Keratinocyte (primary cell): ENCODE data around the gene CD3G. TPM values are rescaled to one million over a fixed set of nuclear protein-coding genes. Genes with fewer than 3 reads are reported as not detected.
A peak's percentile ranks its signal among the peaks of the same experiment; 100 is the strongest.

Experiments used
- DNase-seq: peaks from one replicate; pipeline ENCODE4 v3.0.0-alpha.2; 2011; ENCODE audit warnings: low read depth, missing footprints, low spot score
- FAIRE-seq: peaks from 2 replicates; lab custom pipeline; 2011; peaks lifted over from hg19 to GRCh38; lab: Jason Lieb, UNC
- H2AFZ ChIP-seq: 2 replicates; pipeline ENCODE4 v1.6.0; 2012; ENCODE audit warnings: low read length, control low read depth, inconsistent platforms; ENCODE audit not compliant: control insufficient read depth
- H3K27ac ChIP-seq: 2 replicates; pipeline ENCODE4 v1.5.1; 2011; ENCODE audit warnings: low read length; ENCODE audit not compliant: control insufficient read depth, insufficient read depth
- H3K27me3 ChIP-seq: 3 replicates; pipeline ENCODE4 v1.6.0; 2011; ENCODE audit warnings: low read length; ENCODE audit not compliant: control insufficient read depth, insufficient read depth; ENCODE audit errors: extremely low read depth
- H3K36me3 ChIP-seq, 2 experiments: 2 replicates in 1 of 2; 3 replicates in 1 of 2; pipeline ENCODE4 v1.5.1; 2011; ENCODE audit warnings: low read length in 2 of 2, mild to moderate bottlenecking in 1 of 2; ENCODE audit not compliant: control insufficient read depth in 2 of 2, insufficient read depth in 2 of 2; ENCODE audit errors: extremely low read depth in 1 of 2
- H3K4me1 ChIP-seq: 3 replicates; pipeline ENCODE4 v1.5.1; 2011; ENCODE audit warnings: low read length; ENCODE audit not compliant: control insufficient read depth, insufficient read depth; ENCODE audit errors: extremely low read depth
- H3K4me2 ChIP-seq: 3 replicates; pipeline ENCODE4 v1.6.0; 2011; ENCODE audit warnings: low read depth, low read length; ENCODE audit not compliant: control insufficient read depth, insufficient read depth; ENCODE audit errors: extremely low read depth
- H3K4me3 ChIP-seq, 3 experiments: fragments of 200-600 bp in 1 of 3; sonication (generic) in 1 of 3; 2 replicates in 2 of 3; 3 replicates in 1 of 3; pipeline ENCODE4 v1.5.1; 2011 to 2016; ENCODE audit warnings: low read length in 3 of 3, mild to moderate bottlenecking in 3 of 3, control low read depth in 2 of 3, inconsistent platforms in 1 of 3, low read depth in 1 of 3, mixed read lengths in 1 of 3, mixed run types in 1 of 3, moderate library complexity in 1 of 3; ENCODE audit not compliant: control insufficient read depth in 2 of 3, insufficient read depth in 2 of 3; ENCODE audit errors: extremely low read depth in 1 of 3
- H3K79me2 ChIP-seq: 2 replicates; pipeline ENCODE4 v1.6.0; 2012; ENCODE audit warnings: low read length; ENCODE audit not compliant: control insufficient read depth, insufficient read depth
- H3K9ac ChIP-seq: 3 replicates; pipeline ENCODE4 v1.6.0; 2011; ENCODE audit warnings: low read length; ENCODE audit not compliant: control insufficient read depth, insufficient read depth; ENCODE audit errors: extremely low read depth
- H3K9me1 ChIP-seq: 3 replicates; pipeline ENCODE4 v1.6.0; 2011; ENCODE audit warnings: low read length; ENCODE audit not compliant: control insufficient read depth, insufficient read depth; ENCODE audit errors: extremely low read depth
- H3K9me3 ChIP-seq: 2 replicates; pipeline ENCODE4 v1.5.1; 2012; ENCODE audit warnings: low read depth, low read length; ENCODE audit not compliant: control insufficient read depth
- H4K20me1 ChIP-seq: 3 replicates; pipeline ENCODE4 v1.6.0; 2011; ENCODE audit warnings: low read length; ENCODE audit not compliant: control insufficient read depth, insufficient read depth; ENCODE audit errors: extremely low read depth
- CTCF ChIP-seq, 3 experiments: IDR thresholded peaks in 1 of 3; conservative IDR thresholded peaks in 1 of 3; optimal IDR thresholded peaks in 1 of 3; 2 replicates in 2 of 3; 3 replicates in 1 of 3; pipeline versions ENCODE3 to v1.5.1; 2011; ENCODE audit warnings: low read length in 3 of 3, mild to moderate bottlenecking in 3 of 3, moderate library complexity in 2 of 3, control low read depth in 1 of 3, inconsistent platforms in 1 of 3; ENCODE audit not compliant: insufficient read depth in 2 of 3; ENCODE audit errors: extremely low read depth in 1 of 3
- EZH2 ChIP-seq: IDR thresholded peaks from one replicate; pipeline ENCODE4 v1.6.1; 2012; ENCODE audit warnings: inconsistent platforms, mild to moderate bottlenecking, low read length, moderate library complexity
- dilution Hi-C: fragments of 300-500 bp; cut with MboI; formaldehyde crosslinking; loops from one replicate; pipeline ENCODE4 v1.7.0; 2020; ENCODE audit warnings: low sequenced_read_pairs; ENCODE audit not compliant: extremely low pct_ligation_motif_present
- polyA plus RNA-seq, 5 experiments: library from polyadenylated mRNA; depleted of rRNA in 3 of 5; stranded (reverse) in 3 of 5; stranded (forward) in 1 of 5; unstranded in 1 of 5; fragments of >200 nt; gene quantifications; 1 replicate in 1 of 5; 2 replicates in 3 of 5; 3 replicates in 1 of 5; pipeline versions ENCODE4 v1.2.1 to v1.2.3, GENCODE V29; 2011 to 2012; ENCODE audit warnings: missing spikeins in 2 of 5, low read depth in 1 of 5, low replicate concordance in 1 of 5

CD3G gene
- polyA plus RNA-seq, 1 donor (not counting 4 experiments of a cell fraction or from before 2014, with no cell fraction given), result not detected

GRCh38 chr11:118349475-118349874, 5.3 kb downstream of the CD3G start:
- Histone ChIP-seq H2AFZ (no peak overlapping the region), H3K4me1 (no peaks in the 10 kb centered on the region), H3K4me2 (no peak overlapping the region), H3K36me3 (no peaks in the 10 kb centered on the region), H3K9ac (no peak overlapping the region), H3K9me1 (no peaks in the 10 kb centered on the region), H3K27ac (no peak overlapping the region), H3K27me3 (peaks cover 20% of the 10 kb centered on the region), H3K79me2 (no peaks in the 10 kb centered on the region), H4K20me1 (no peaks in the 10 kb centered on the region), H3K4me3 (no peak overlapping the region), H3K9me3 (no peaks in the 10 kb centered on the region)
- TF ChIP-seq CTCF (optimal IDR thresholded peaks at IDR 0.05 in 1 of 3, IDR thresholded peaks at IDR 0.05 in 1 of 3, conservative IDR thresholded peaks at IDR 0.05 in 1 of 3; ENCODE audit: extremely low read depth in 1 of 3, insufficient read depth in 2 of 3, low read length in 3 of 3), result no peak
- FAIRE-seq, result no peak
- dilution Hi-C loops, result no loop called here
- no peak for DNase-seq

- Histone ChIP-seq H3K9me1 (no peaks in the 10 kb centered on the region), H3K9me3 (no peaks in the 10 kb centered on the region), H3K36me3 (no peaks in the 10 kb centered on the region), H3K27ac (no peak overlapping the region), H3K4me3 (no peak overlapping the region), H3K27me3 (peaks cover 14% of the 10 kb centered on the region), H3K79me2 (no peaks in the 10 kb centered on the region), H4K20me1 (no peaks in the 10 kb centered on the region), H2AFZ (no peak overlapping the region), H3K4me2 (no peak overlapping the region), H3K9ac (no peak overlapping the region), H3K4me1 (no peaks in the 10 kb centered on the region)
- FAIRE-seq (no peak), DNase-seq (no peak)
- TF ChIP-seq CTCF (optimal IDR thresholded peaks at IDR 0.05 in 1 of 3, IDR thresholded peaks at IDR 0.05 in 1 of 3, conservative IDR thresholded peaks at IDR 0.05 in 1 of 3; ENCODE audit: extremely low read depth in 1 of 3, insufficient read depth in 2 of 3, low read length in 3 of 3), result peak in 2 of 3 experiments; percentile 23 to 27
- TF ChIP-seq EZH2, result no peak
- dilution Hi-C loops, result no loop called here
Measured at GRCh38 chr11:118353084-118353710, 9.1 kb downstream of the CD3G start.
